HG02588 (cell line): Measurements from ENCODE around the gene TADA2A.
A peak's percentile ranks its signal among the peaks of the same experiment; 100 is the strongest.

Source experiments
- ATAC-seq: cut with Tn5 transposase; IDR thresholded peaks from one replicate; pipeline ENCODE4 v1.9.1; 2021; ENCODE audit warnings: mild to moderate bottlenecking, moderate library complexity; ENCODE audit not compliant: unreplicated experiment

Gene TADA2A, protein sequence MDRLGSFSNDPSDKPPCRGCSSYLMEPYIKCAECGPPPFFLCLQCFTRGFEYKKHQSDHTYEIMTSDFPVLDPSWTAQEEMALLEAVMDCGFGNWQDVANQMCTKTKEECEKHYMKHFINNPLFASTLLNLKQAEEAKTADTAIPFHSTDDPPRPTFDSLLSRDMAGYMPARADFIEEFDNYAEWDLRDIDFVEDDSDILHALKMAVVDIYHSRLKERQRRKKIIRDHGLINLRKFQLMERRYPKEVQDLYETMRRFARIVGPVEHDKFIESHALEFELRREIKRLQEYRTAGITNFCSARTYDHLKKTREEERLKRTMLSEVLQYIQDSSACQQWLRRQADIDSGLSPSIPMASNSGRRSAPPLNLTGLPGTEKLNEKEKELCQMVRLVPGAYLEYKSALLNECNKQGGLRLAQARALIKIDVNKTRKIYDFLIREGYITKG

GRCh38 chr17:37406635-37407461 lies at the start of gene TADA2A, which contains the start of gene ACACA:
TSS of gene TADA2A (plus strand) at chr17:37406886. CDS start at chr17:37411366, 4,480 bp downstream.
TSS of gene ACACA (minus strand) at chr17:37406836. CDS start at chr17:37406299, 537 bp downstream.
- peak; percentile 76 for ATAC-seq

GRCh38 chr17:37358098-37358829 lies 48.4 kb upstream of the TADA2A start:
- no peak for ATAC-seq

GRCh38 chr17:37358830-37359681 lies 47.6 kb upstream of the TADA2A start:
- peak; percentile 89 for ATAC-seq

DNA sequence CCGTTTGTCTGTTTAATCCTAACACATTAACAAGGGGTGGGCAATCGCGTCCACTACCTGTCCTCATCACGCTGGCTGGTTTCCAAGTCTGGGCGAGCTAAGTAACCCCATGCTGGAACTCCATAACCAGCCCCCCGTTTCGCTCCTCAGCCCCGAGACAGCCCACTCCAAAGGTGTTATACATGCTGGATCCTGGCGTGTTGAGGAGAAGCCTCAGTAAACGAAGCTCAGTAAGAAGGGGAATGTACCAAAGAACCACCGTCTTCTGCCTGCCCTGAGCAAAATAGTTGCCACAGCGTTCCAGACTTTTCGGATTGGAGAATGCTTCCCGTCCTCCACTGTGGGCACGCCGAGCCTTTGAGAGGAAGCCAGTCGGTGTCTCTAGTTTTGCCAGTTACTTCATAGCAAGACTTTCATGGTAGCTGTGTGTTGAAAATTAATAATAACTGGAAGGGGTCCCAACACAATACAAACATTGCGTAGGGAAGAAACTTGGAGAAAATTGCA lies 47.0 kb upstream of the TADA2A start:
- ATAC-seq = no peak

DNA sequence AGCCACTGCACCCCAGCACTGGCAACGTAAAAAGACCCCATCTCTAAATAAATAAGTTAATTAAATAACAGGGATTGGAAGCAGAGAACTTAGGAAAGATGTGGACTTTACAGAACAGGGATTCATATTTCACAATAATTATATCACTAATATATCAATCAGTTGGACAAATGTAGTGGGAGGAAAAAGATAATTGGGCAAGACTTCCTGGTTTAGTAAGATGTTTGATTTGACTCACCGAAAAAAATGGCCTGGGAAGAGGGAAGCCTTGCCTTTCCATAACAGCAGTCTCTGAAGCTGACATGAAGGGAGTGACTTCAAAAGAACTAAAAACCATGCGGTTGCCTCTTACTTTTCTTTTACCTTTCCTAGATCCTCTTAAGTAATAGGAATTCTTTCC lies 46.1 kb upstream of the TADA2A start:
- no peak for ATAC-seq

- ATAC-seq = no peak
These were observed 45.1 kb upstream of the TADA2A start for GRCh38 chr17:37361543-37361942.

DNA sequence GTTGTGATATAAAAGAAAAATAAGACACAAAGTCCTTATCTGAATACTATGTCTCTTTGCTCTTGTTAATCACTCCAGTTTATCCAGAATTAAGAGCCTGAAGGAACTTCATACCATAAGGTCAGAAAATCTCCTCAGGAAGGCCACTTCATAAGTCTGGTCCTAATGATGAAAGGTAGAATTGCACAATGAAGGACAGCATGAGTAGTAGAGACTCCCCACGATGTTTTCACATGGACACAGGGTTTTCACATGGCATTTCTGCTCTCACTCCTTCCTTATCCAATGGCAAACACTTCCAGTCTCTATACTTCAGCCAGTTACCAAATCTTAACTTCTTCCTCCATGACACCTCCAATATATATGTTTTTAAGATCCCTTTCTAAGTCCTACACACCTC lies 41.1 kb upstream of the TADA2A start:
- ATAC-seq = no peak

DNA sequence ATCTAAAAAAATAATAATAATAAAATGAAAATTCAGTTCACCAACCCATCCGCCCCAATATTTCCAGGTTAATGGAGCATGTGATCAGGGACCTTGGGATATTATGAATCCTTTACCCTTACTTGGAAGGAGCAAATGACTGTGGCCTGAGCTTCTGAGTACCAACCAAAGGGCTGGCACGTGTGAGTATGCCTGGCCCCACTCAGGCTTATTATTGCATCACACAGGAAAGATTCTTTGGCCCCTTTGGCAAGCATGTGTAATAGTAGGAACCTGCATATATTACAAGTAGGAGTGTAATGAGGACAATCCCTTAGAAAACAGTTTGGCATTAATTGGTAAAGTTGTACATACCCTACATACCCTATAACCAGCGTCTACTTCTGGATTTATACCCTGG lies 38.1 kb upstream of the TADA2A start:
- ATAC-seq = no peak

GRCh38 chr17:37373530-37374159 lies 33.0 kb upstream of the TADA2A start:
- ATAC-seq = peak; percentile 50

- no peak for ATAC-seq
These were observed 31.0 kb upstream of the TADA2A start, which contains the start of gene C17orf78 for GRCh38 chr17:37375706-37376105. TSS of gene C17orf78 (plus strand) at chr17:37375985. CDS start at chr17:37376093, 108 bp downstream.

DNA sequence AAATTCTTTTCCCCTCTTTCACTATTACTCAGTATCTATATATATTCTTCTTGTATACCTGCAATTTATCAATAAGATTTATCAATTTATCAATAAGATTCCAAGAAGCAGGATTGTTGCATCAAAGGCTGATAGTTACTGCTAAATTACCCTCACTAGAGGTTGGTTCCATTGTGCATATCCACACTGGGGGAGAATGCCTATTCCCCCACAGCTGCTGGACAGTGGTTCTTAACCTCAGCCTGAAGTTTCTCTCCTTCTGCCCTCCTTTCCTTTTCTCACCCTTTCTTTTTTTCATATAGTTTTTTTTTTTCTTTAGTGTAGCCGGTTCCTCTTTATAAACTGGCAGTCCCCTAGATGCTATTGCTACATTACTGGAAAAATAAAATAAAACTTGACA lies 24.6 kb upstream of the TADA2A start:
- no peak for ATAC-seq

- no peak for ATAC-seq
These were observed 22.0 kb upstream of the TADA2A start for GRCh38 chr17:37384560-37385149.

GRCh38 chr17:37385474-37385990 lies 21.2 kb upstream of the TADA2A start:
- ATAC-seq = no peak

- ATAC-seq = no peak
These were observed 20.2 kb upstream of the TADA2A start for GRCh38 chr17:37386462-37386861.

- no peak for ATAC-seq
These were observed 18.4 kb upstream of the TADA2A start for GRCh38 chr17:37388266-37388665.

DNA sequence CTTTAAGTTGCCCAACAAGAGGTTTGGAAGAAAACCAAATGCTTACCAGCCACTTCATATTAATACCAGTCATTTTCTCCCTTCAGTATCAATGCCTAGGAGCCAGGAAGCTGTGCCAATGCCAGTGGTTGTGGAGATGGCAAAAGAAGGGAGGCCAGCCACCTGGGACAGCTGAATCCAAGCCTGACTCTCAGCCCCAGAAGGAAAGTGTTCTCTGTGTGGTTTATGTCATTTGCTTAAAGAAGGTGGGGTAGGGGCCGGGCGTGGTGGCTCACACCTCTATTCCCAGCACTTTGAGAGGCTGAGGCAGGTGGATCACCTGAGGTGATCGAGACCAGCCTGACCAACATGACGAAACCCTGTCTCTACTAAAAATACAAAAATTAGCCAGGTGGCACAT lies 17.5 kb upstream of the TADA2A start:
- no peak for ATAC-seq

GRCh38 chr17:37391146-37391545 lies 15.5 kb upstream of the TADA2A start:
- no peak for ATAC-seq

DNA sequence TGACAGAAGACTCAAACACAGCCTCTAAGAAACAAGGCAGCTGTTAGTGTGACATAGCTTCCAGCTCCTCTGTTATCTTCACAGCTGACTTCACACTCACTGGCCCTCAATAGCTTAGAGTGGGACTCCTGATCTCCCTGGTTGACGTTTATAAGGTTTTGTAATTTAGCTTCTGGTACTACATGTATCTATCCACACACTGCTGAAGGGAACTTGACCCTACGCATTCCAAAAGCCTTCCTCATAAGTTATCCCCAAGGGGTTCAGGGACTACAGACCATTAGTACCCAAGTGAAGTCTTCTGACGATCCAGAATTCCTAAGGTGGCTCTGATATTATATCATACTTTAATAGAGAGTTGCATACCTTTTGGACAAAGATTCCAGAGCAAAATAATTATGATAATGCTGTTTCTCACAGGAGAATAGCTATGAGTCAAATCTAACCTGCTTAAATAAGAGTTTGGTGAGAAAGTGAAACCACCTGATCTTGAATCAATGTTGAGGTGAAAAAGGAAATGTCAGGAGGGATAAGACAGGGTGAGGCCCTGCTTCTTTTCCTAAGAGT lies 14.6 kb upstream of the TADA2A start:
- no peak for ATAC-seq
